Activated CD8-positive, alpha-beta memory T cell treated with anti-CD3 and anti-CD28 coated beads for 48 hours (primary cell): ENCODE measurements around the gene CORO1A.
"Not testable (repeated sequence)": the region's sequence is repeated elsewhere in the genome, so short reads cannot be mapped to it uniquely, and the experiment has no call there.

Experiments
- DNase-seq, 3 experiments: peaks; one replicate each; pipeline ENCODE4 v3.0.0-alpha.2; 2020; ENCODE audit warnings: low read depth in 2 of 3, low spot score in 2 of 3

CORO1A gene

GRCh38 chr16:30183233-30184095, at the start of gene CORO1A:
Gene CORO1A (plus strand): TSS chr16:30183602. CDS start chr16:30185210, 1,608 bp downstream.
- peak; percentile 67 to 77 (median 73) for DNase-seq

- no peak for DNase-seq
Observed at GRCh38 chr16:30136971-30137605, 46.3 kb upstream of the CORO1A start.

- no peak for DNase-seq
Observed at GRCh38 chr16:30137897-30138296, 45.5 kb upstream of the CORO1A start.

GRCh38 chr16:30139583-30140481, 43.6 kb upstream of the CORO1A start:
- DNase-seq = no peak

GRCh38 chr16:30141750-30142149, 41.7 kb upstream of the CORO1A start:
- no peak for DNase-seq

- DNase-seq = no peak
Observed at GRCh38 chr16:30142672-30143346, 40.6 kb upstream of the CORO1A start.

- no peak for DNase-seq
Observed at GRCh38 chr16:30143347-30143702, 40.1 kb upstream of the CORO1A start.

GRCh38 chr16:30144017-30144416, 39.4 kb upstream of the CORO1A start:
- DNase-seq = no peak

GRCh38 chr16:30144917-30145316, 38.5 kb upstream of the CORO1A start:
- no peak for DNase-seq

GRCh38 chr16:30145657-30146056, 37.7 kb upstream of the CORO1A start:
- DNase-seq = no peak

- no peak for DNase-seq
Observed at GRCh38 chr16:30147843-30148510, 35.4 kb upstream of the CORO1A start.

- no peak for DNase-seq
Observed at GRCh38 chr16:30149250-30149930, 34.0 kb upstream of the CORO1A start.

GRCh38 chr16:30151091-30151490, 32.3 kb upstream of the CORO1A start:
- DNase-seq = no peak

- DNase-seq = no peak
Observed at GRCh38 chr16:30152517-30152916, 30.9 kb upstream of the CORO1A start.

- DNase-seq = no peak
Observed at GRCh38 chr16:30155188-30155587, 28.2 kb upstream of the CORO1A start.

GRCh38 chr16:30157214-30157613, 26.2 kb upstream of the CORO1A start:
- DNase-seq = no peak

GRCh38 chr16:30163538-30163937, 19.9 kb upstream of the CORO1A start:
- no peak for DNase-seq

- no peak for DNase-seq
Observed at GRCh38 chr16:30166202-30166902, 17.1 kb upstream of the CORO1A start.

GRCh38 chr16:30168746-30169145, 14.7 kb upstream of the CORO1A start:
- not testable (repeated sequence) for DNase-seq
